Mammary epithelial cell (primary cell): Measurements from ENCODE around the gene RUSC1.

Experiments used
- CTCF ChIP-seq, 2 donors: IDR thresholded peaks in 1 of 2; conservative IDR thresholded peaks in 1 of 2; 2 replicates each; pipeline ENCODE4 v1.5.1; 2011 to 2012; ENCODE audit warnings: inconsistent platforms in 2 of 2, low read length in 2 of 2, mild to moderate bottlenecking in 2 of 2, control low read depth in 1 of 2, low read depth in 1 of 2; ENCODE audit not compliant: insufficient read depth in 1 of 2; ENCODE audit errors: extremely low read depth in 1 of 2
- EZH2 ChIP-seq: IDR thresholded peaks from 2 replicates; pipeline ENCODE4 v1.6.1; 2012; ENCODE audit warnings: low read length, inconsistent platforms, borderline replicate concordance

- TF ChIP-seq CTCF (conservative IDR thresholded peaks at IDR 0.05 in 1 of 2, IDR thresholded peaks at IDR 0.05 in 1 of 2; ENCODE audit: extremely low read depth in 1 of 2, insufficient read depth in 1 of 2, low read depth in 1 of 2, low read length in 2 of 2), result no peak
- no peak for TF ChIP-seq EZH2
Observed at GRCh38 chr1:155305881-155306391, 14.8 kb upstream of the RUSC1 start.
